Caco-2 (cell line): ENCODE results near the gene GFPT2. TPM values are rescaled to one million over a fixed set of nuclear protein-coding genes. Genes with fewer than 3 reads are reported as not detected.

Experiments used
- BruUV-seq: library from RNA; stranded (reverse); fragments of 400-500 nt; replicated peaks from 2 replicates; lab custom pipeline; 2021; lab: Mats Ljungman, UMichigan
- CTCF ChIA-PET: fragments of 300-600 bp; sonication (Branson Sonifier 250); formaldehyde crosslinking; loops from one replicate; lab custom pipeline; 2022; ENCODE audit warnings: antibody characterized with exemption; lab: Charles Lee
- POLR2A ChIA-PET: fragments of 300-600 bp; sonication (Branson Sonifier 250); formaldehyde crosslinking; loops from one replicate; lab custom pipeline; 2022; ENCODE audit warnings: antibody characterized with exemption; lab: Charles Lee
- DNase-seq, 2 experiments: peaks; one replicate each; pipeline versions ENCODE4 v3.0.0 to v3.0.0-alpha.2; 2020 to 2022
- H3K27me3 ChIP-seq: replicated peaks from 2 replicates; pipeline ENCODE4 v1.6.0; 2011; ENCODE audit warnings: low read length; ENCODE audit not compliant: control insufficient read depth, insufficient read depth
- H3K36me3 ChIP-seq: 2 replicates; pipeline ENCODE4 v1.5.1; 2011; ENCODE audit warnings: low read length; ENCODE audit not compliant: control insufficient read depth, insufficient read depth
- H3K4me1 ChIP-seq: fragments of 250-450 bp; sonication (Bioruptor Pico); 2 replicates; pipeline ENCODE4 v1.5.1; 2020; ENCODE audit warnings: mild to moderate bottlenecking
- H3K4me3 ChIP-seq: 2 replicates; pipeline ENCODE4 v1.5.1; 2011; ENCODE audit warnings: low read depth, mild to moderate bottlenecking, control low read depth, low read length
- H3K9me3 ChIP-seq: fragments of 250-450 bp; sonication (Bioruptor Pico); 2 replicates; pipeline ENCODE4 v1.5.1; 2020; ENCODE audit warnings: mild to moderate bottlenecking, moderate library complexity
- H3K27ac Mint-ChIP-seq: one replicate; pipeline ENCODE4 v1.8.0; 2022; ENCODE audit warnings: mixed read lengths; ENCODE audit not compliant: unreplicated experiment
- H3K27me3 Mint-ChIP-seq: one replicate; pipeline ENCODE4 v1.8.0; 2022; ENCODE audit warnings: mixed read lengths; ENCODE audit not compliant: insufficient read depth, unreplicated experiment
- H3K36me3 Mint-ChIP-seq: one replicate; pipeline ENCODE4 v1.8.0; 2022; ENCODE audit warnings: mild to moderate bottlenecking, mixed read lengths; ENCODE audit not compliant: insufficient read depth, unreplicated experiment
- H3K4me1 Mint-ChIP-seq: one replicate; pipeline ENCODE4 v1.8.0; 2022; ENCODE audit warnings: low read depth, mixed read lengths; ENCODE audit not compliant: unreplicated experiment
- H3K4me3 Mint-ChIP-seq: one replicate; pipeline ENCODE4 v1.8.0; 2022; ENCODE audit warnings: mild to moderate bottlenecking, moderate library complexity, mixed read lengths; ENCODE audit not compliant: unreplicated experiment
- H3K9me3 Mint-ChIP-seq: one replicate; pipeline ENCODE4 v1.8.0; 2022; ENCODE audit warnings: mixed read lengths; ENCODE audit not compliant: unreplicated experiment
- CTCF ChIP-seq, 2 experiments: fragments of 200-600 bp in 1 of 2; IDR thresholded peaks; 1 replicate in 1 of 2; 2 replicates in 1 of 2; pipeline versions ENCODE4 v1.5.1 to v1.8.0; 2011 to 2022; ENCODE audit warnings: antibody characterized with exemption in 1 of 2, control low read depth in 1 of 2, inconsistent platforms in 1 of 2, low read depth in 1 of 2, low read length in 1 of 2, mild to moderate bottlenecking in 1 of 2, moderate library complexity in 1 of 2; ENCODE audit not compliant: insufficient read depth in 1 of 2, severe bottlenecking in 1 of 2, unreplicated experiment in 1 of 2
- intact Hi-C: fragments of 100-400 bp; cut with micrococcal nuclease; formaldehyde crosslinking; loops from one replicate; pipeline ENCODE4 v1.10.0; 2022; ENCODE audit not compliant: unreplicated experiment
- total RNA-seq: library from RNA; stranded (reverse); gene quantifications from 2 replicates; pipeline ENCODE4 v1.2.3, GENCODE V29; 2022

GFPT2 gene
- total RNA-seq, 1 experiment from 2014 or later = 1.6 TPM

- Mint-ChIP-seq H3K9me3 (no peaks in the 10 kb centered on the region), H3K27ac (no peak overlapping the region), H3K36me3 (peaks cover 52% of the 10 kb centered on the region), H3K4me1 (peaks cover 44% of the 10 kb centered on the region), H3K4me3 (no peak overlapping the region), H3K27me3 (no peaks in the 10 kb centered on the region)
- Histone ChIP-seq H3K36me3 (peaks cover 2% of the 10 kb centered on the region; the same call in 1 of the 2 replicates), H3K9me3 (no peaks in the 10 kb centered on the region), H3K4me3 (no peak overlapping the region), H3K4me1 (peaks cover 46% of the 10 kb centered on the region), H3K27me3 (no peaks in the 10 kb centered on the region)
- no peak for DNase-seq
- TF ChIP-seq CTCF (IDR thresholded peaks at IDR 0.05; ENCODE audit: insufficient read depth in 1 of 2, low read depth in 1 of 2, low read length in 1 of 2, severe bottlenecking in 1 of 2, unreplicated experiment in 1 of 2) = no peak
- intact Hi-C loops = no loop called here
- CTCF ChIA-PET = interaction anchor here (1.4 kb wide), 1 partner anchor 26 kb away, joined by 3 read pairs; no protein-coding TSS in a partner anchor
- POLR2A ChIA-PET = interaction anchor here (0.6 kb wide), 1 partner anchor 17 kb away, joined by 3 read pairs; no protein-coding TSS in a partner anchor
- no TSS peak for BruUV-seq
Measured at GRCh38 chr5:180289433-180289832, 63.7 kb downstream of the GFPT2 start.

GRCh38 chr5:180287868-180288267 is 65.3 kb downstream of the GFPT2 start:
- ChIA-PET CTCF (interaction anchor here (0.5 to 1.0 kb wide), 3 partner anchors 16 to 197 kb away, joined by 3 read pairs; no protein-coding TSS in a partner anchor), POLR2A (interaction anchor here (1.0 kb wide), 1 partner anchor 26 kb away, joined by 3 read pairs; no protein-coding TSS in a partner anchor)
- H3K4me3 ChIP-seq = no peak overlapping the region
- Mint-ChIP-seq H3K27ac (peak overlapping the region; percentile 16), H3K27me3 (no peaks in the 10 kb centered on the region), H3K4me1 (peaks cover 34% of the 10 kb centered on the region), H3K36me3 (peaks cover 47% of the 10 kb centered on the region), H3K4me3 (peak overlapping the region; percentile 51), H3K9me3 (no peaks in the 10 kb centered on the region)
- peak; percentile 55 to 67 for DNase-seq
- H3K4me1 ChIP-seq = peaks cover 42% of the 10 kb centered on the region
- no TSS peak for BruUV-seq
- intact Hi-C loops = no loop called here
- H3K36me3 ChIP-seq = peaks cover 4% of the 10 kb centered on the region; the same call in 1 of the 2 replicates
- no peaks in the 10 kb centered on the region for H3K27me3 ChIP-seq
- no peaks in the 10 kb centered on the region for H3K9me3 ChIP-seq
- no peak for TF ChIP-seq CTCF (IDR thresholded peaks at IDR 0.05; ENCODE audit: insufficient read depth in 1 of 2, low read depth in 1 of 2, low read length in 1 of 2, severe bottlenecking in 1 of 2, unreplicated experiment in 1 of 2)

- intact Hi-C loops = no loop called here
- POLR2A ChIA-PET = interaction anchor here (1.0 kb wide), 1 partner anchor 26 kb away, joined by 3 read pairs; no protein-coding TSS in a partner anchor
- no peak for TF ChIP-seq CTCF (IDR thresholded peaks at IDR 0.05; ENCODE audit: insufficient read depth in 1 of 2, low read depth in 1 of 2, low read length in 1 of 2, severe bottlenecking in 1 of 2, unreplicated experiment in 1 of 2)
Measured at GRCh38 chr5:180287404-180287803, 65.7 kb downstream of the GFPT2 start.

More at GRCh38 chr5:180287404-180287803, 65.7 kb downstream of the GFPT2 start:
- H3K27me3 Mint-ChIP-seq = no peaks in the 10 kb centered on the region
- peaks cover 47% of the 10 kb centered on the region for H3K36me3 Mint-ChIP-seq
- H3K4me3 Mint-ChIP-seq = peak overlapping the region; percentile 51
- DNase-seq = peak; percentile 52 to 60
- no peaks in the 10 kb centered on the region for H3K9me3 Mint-ChIP-seq
- no peaks in the 10 kb centered on the region for H3K27me3 ChIP-seq
- no TSS peak for BruUV-seq
- H3K4me1 Mint-ChIP-seq = peaks cover 29% of the 10 kb centered on the region
- no peaks in the 10 kb centered on the region for H3K9me3 ChIP-seq
- peak overlapping the region; percentile 16 for H3K27ac Mint-ChIP-seq
- H3K4me3 ChIP-seq = no peak overlapping the region
- CTCF ChIA-PET = interaction anchor here (1.0 kb wide), 1 partner anchor 41 kb away, joined by 3 read pairs; no protein-coding TSS in a partner anchor
- peaks cover 4% of the 10 kb centered on the region; the same call in 1 of the 2 replicates for H3K36me3 ChIP-seq
- peaks cover 42% of the 10 kb centered on the region for H3K4me1 ChIP-seq
